ENCODE data around the gene CEP70. TPM values are rescaled to one million over a fixed set of nuclear protein-coding genes. Genes with fewer than 3 reads are reported as not detected.

CEP70 gene
- total and polyA plus RNA-seq, 2 donors (not counting 1 experiment from before 2014, with no cell fraction given): 1.00 to 9.6 TPM

- TF ChIP-seq EZH2 (IDR thresholded peaks at IDR 0.05; ENCODE audit: borderline replicate concordance, insufficient read depth, low read depth, low read length, poor library complexity, severe bottlenecking) (no peak), CTCF (IDR thresholded peaks at IDR 0.05) (no peak)
- H3K27ac Mint-ChIP-seq: no peak overlapping the region
- intact Hi-C loops (cut with micrococcal nuclease): loop anchor here (1.0 kb wide), 1 partner anchor 15 kb away; the partner anchor contains the start of gene CEP70
- H3K4me2 ChIP-seq (replicated peaks; ENCODE audit: low read depth, low read length, poor library complexity, severe bottlenecking): peak overlapping the region; percentile 29
- H3K4me1 Mint-ChIP-seq: peaks cover 21% of the 10 kb centered on the region
- WGBS (ENCODE audit: insufficient coverage): 67% methylated on average over 1 of the region's 6 CpGs
- peaks cover 6% of the 10 kb centered on the region for H3K27me3 Mint-ChIP-seq
- no peak overlapping the region for H3K27ac ChIP-seq (ENCODE audit: low read length in 2 of 2)
- ATAC-seq (ENCODE audit: low read depth) (peak; percentile 21), DNase-seq (peak; percentile 33)
- H3K9me3 Mint-ChIP-seq (ENCODE audit: insufficient read depth): peaks cover 2% of the 10 kb centered on the region
- ChIA-PET CTCF (interaction anchor here (1.5 to 3.9 kb wide), 4 partner anchors 15 to 336 kb away, joined by 3 to 20 read pairs (median 18); partner anchors contain the start of gene CEP70), POLR2A (no interaction called here)
- H3K4me3 Mint-ChIP-seq: no peak overlapping the region
- H3K79me2 ChIP-seq (ENCODE audit: control insufficient read depth, insufficient read depth, low read length): no peaks in the 10 kb centered on the region
- H3K9ac ChIP-seq (ENCODE audit: low read length): no peak overlapping the region
- no peaks in the 10 kb centered on the region for H3K36me3 ChIP-seq (replicated peaks in 1 of 2; ENCODE audit: control extremely low read depth in 1 of 2, control insufficient read depth in 1 of 2, extremely low read depth in 1 of 2, insufficient read depth in 2 of 2, low read length in 1 of 2)
- H2AFZ ChIP-seq (ENCODE audit: insufficient read depth, low read depth, low read length, poor library complexity, severe bottlenecking): peak overlapping the region; percentile 0
- H3K9me3 ChIP-seq (ENCODE audit: control extremely low read depth in 1 of 3, control insufficient read depth in 2 of 3, insufficient read depth in 1 of 3, low read length in 2 of 3): peaks cover 0 to 6% (median 1%) of the 10 kb centered on the region in 3 donors
- H3K4me1 ChIP-seq (ENCODE audit: control insufficient read depth in 2 of 2, insufficient read depth in 2 of 2, low read length in 2 of 2): peaks cover 16 to 22% of the 10 kb centered on the region in 2 donors
- no peak overlapping the region for H3K4me3 ChIP-seq (ENCODE audit: control extremely low read depth in 1 of 5, extremely low read depth in 1 of 5, insufficient read depth in 1 of 5, low read depth in 2 of 5, low read length in 4 of 5)
- no peaks in the 10 kb centered on the region for H4K20me1 ChIP-seq (ENCODE audit: control insufficient read depth, insufficient read depth, low read length, poor library complexity, severe bottlenecking)
- peaks cover 0 to 5% (median 0%) of the 10 kb centered on the region in 4 experiments for H3K27me3 ChIP-seq (replicated peaks in 1 of 4; ENCODE audit: control extremely low read depth in 1 of 4, control insufficient read depth in 3 of 4, insufficient read depth in 4 of 4, low read length in 3 of 4)
These were observed 15.0 kb downstream of the CEP70 start for GRCh38 chr3:138578961-138579574.

GRCh38 chr3:138578141-138578540 is 15.9 kb downstream of the CEP70 start:
- Histone ChIP-seq H3K9me3 (ENCODE audit: control extremely low read depth in 1 of 3, control insufficient read depth in 2 of 3, insufficient read depth in 1 of 3, low read length in 2 of 3) (peaks cover 0 to 9% (median 1%) of the 10 kb centered on the region in 3 donors), H4K20me1 (ENCODE audit: control insufficient read depth, insufficient read depth, low read length, poor library complexity, severe bottlenecking) (no peaks in the 10 kb centered on the region), H3K9ac (ENCODE audit: low read length) (no peak overlapping the region), H3K27ac (ENCODE audit: low read length in 2 of 2) (no peak overlapping the region), H3K36me3 (replicated peaks in 1 of 2; ENCODE audit: control extremely low read depth in 1 of 2, control insufficient read depth in 1 of 2, extremely low read depth in 1 of 2, insufficient read depth in 2 of 2, low read length in 1 of 2) (no peaks in the 10 kb centered on the region), H3K4me3 (ENCODE audit: control extremely low read depth in 1 of 5, extremely low read depth in 1 of 5, insufficient read depth in 1 of 5, low read depth in 2 of 5, low read length in 4 of 5) (no peak overlapping the region), H3K27me3 (replicated peaks in 1 of 4; ENCODE audit: control extremely low read depth in 1 of 4, control insufficient read depth in 3 of 4, insufficient read depth in 4 of 4, low read length in 3 of 4) (peaks cover 0 to 5% (median 0%) of the 10 kb centered on the region in 4 experiments), H3K4me1 (ENCODE audit: control insufficient read depth in 2 of 2, insufficient read depth in 2 of 2, low read length in 2 of 2) (peaks cover 16 to 22% of the 10 kb centered on the region in 2 donors), H2AFZ (ENCODE audit: insufficient read depth, low read depth, low read length, poor library complexity, severe bottlenecking) (no peak overlapping the region), H3K79me2 (ENCODE audit: control insufficient read depth, insufficient read depth, low read length) (no peaks in the 10 kb centered on the region), H3K4me2 (replicated peaks; ENCODE audit: low read depth, low read length, poor library complexity, severe bottlenecking) (peak overlapping the region; percentile 29)
- Mint-ChIP-seq H3K27me3 (peaks cover 10% of the 10 kb centered on the region), H3K9me3 (ENCODE audit: insufficient read depth) (peaks cover 2% of the 10 kb centered on the region), H3K4me1 (peaks cover 21% of the 10 kb centered on the region), H3K27ac (no peak overlapping the region), H3K4me3 (no peak overlapping the region)
- intact Hi-C loops (cut with micrococcal nuclease): loop anchor here (1.0 kb wide), 1 partner anchor 16 kb away; the partner anchor contains the start of gene CEP70
- DNase-seq (peak; percentile 74), ATAC-seq (ENCODE audit: low read depth) (peak; percentile 91)
- ChIA-PET CTCF (interaction anchor here (1.5 to 3.9 kb wide), 3 partner anchors 16 to 337 kb away, joined by 3 to 20 read pairs (median 18); partner anchors contain the start of gene CEP70), POLR2A (interaction anchor here (0.6 to 1.3 kb wide), 2 partner anchors 16 to 287 kb away, joined by 4 to 7 read pairs; partner anchors contain the start of gene CEP70)
- TF ChIP-seq CTCF (IDR thresholded peaks at IDR 0.05) (no peak), EZH2 (IDR thresholded peaks at IDR 0.05; ENCODE audit: borderline replicate concordance, insufficient read depth, low read depth, low read length, poor library complexity, severe bottlenecking) (no peak)
- WGBS (ENCODE audit: insufficient coverage): no CpG with 5 or more reads among the region's 4 CpGs

Data from B cell (primary cell).